Astrocyte of the cerebellum (primary cell): ENCODE measurements around the gene THY1.

ENCODE experiments used
- DNase-seq: peaks from one replicate; pipeline ENCODE4 v3.0.0-alpha.2; 2011; ENCODE audit warnings: low read depth
- H3K4me3 ChIP-seq: 2 replicates; pipeline ENCODE4 v1.5.1; 2011; ENCODE audit warnings: mild to moderate bottlenecking, low read depth, low read length, moderate library complexity
- CTCF ChIP-seq: IDR thresholded peaks from 2 replicates; pipeline ENCODE4 v1.5.1; 2012; ENCODE audit warnings: low read length, low read depth, moderate library complexity, mild to moderate bottlenecking; ENCODE audit errors: missing control alignments
- in situ Hi-C: cut with HindIII; loops from 2 replicates; pipeline ENCODE4 v1.10.0; 2017; ENCODE audit warnings: low sequenced_read_pairs

THY1 gene

DNA sequence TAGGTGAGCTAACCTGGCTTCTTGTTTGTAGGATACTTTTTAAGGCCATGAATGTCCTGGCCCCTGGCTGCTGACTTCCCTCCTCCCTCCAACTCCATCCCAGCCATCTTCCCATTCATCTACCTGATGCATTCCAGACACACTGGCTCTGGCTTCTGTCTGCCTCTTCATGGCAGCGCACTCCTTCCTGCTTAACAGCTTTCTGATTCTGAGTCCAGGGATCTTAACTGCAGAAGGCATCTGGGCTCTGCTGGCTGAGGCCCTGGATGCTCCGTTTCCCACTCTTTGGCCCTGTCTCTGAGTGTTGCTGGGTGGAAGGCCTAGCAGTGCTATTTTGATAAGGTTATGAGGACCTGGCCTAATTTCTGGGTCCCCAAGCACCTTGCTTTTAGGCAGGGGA is 1.8 kb upstream of the THY1 start:
- H3K4me3 ChIP-seq, result no peak overlapping the region
- TF ChIP-seq CTCF, result no peak
- DNase-seq, result no peak
- in situ Hi-C loops, result loop anchor here (5.0 to 10.0 kb wide), 2 partner anchors 50 to 72 kb away; no protein-coding TSS in a partner anchor

- in situ Hi-C loops, result loop anchor here (10.0 kb wide), 1 partner anchor 49 kb away; no protein-coding TSS in a partner anchor
- TF ChIP-seq CTCF, result no peak
- DNase-seq, result no peak
- no peak overlapping the region for H3K4me3 ChIP-seq
These were observed 1.3 kb upstream of the THY1 start for GRCh38 chr11:119424276-119424675.

DNA sequence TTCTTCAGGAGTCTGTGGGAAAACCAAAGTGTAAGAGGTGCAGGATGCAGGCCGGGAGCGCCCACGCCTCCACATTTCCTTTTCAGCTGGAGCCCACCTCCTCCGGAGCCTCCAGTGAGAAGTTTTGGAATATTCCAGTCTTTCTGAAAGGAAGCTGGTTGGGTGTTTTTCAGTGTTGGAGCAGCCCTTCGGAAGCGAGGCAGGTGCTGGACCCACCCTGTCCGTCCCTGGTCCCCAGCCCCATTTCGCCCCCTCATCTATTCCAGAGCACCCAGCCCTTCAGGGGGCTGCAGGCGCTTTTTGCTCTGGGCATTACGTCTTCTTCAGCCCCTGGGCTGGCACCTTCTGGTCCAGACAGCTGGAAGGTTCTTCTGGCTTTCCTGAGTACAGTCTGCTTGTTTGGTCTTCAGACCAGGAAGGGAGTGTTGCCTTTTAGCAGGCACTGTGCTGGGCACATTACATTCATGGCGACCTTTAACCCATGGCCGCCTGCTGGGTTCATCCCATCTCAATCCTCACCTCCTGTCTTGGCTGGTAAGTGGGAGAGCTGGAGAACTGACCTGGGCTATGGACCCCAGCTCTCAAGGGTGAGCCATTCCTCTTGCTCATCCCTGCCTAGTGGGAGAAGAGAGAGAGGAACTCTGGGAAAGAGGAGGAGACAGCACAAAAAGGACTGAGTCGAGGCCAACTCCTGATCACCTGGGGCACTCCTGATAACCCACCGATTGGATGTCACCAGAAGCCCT is 710 bp upstream of the THY1 start:
- no peak for TF ChIP-seq CTCF
- DNase-seq, result no peak
- in situ Hi-C loops, result loop anchor here (10.0 kb wide), 1 partner anchor 49 kb away; no protein-coding TSS in a partner anchor
- H3K4me3 ChIP-seq, result peak overlapping the region; percentile 81

GRCh38 chr11:119421941-119422808 is 797 bp downstream of the THY1 start:
- DNase-seq, result no peak
- H3K4me3 ChIP-seq, result peak overlapping the region; percentile 81
- in situ Hi-C loops, result loop anchor here (10.0 kb wide), 1 partner anchor 47 kb away; no protein-coding TSS in a partner anchor
- TF ChIP-seq CTCF, result no peak

DNA sequence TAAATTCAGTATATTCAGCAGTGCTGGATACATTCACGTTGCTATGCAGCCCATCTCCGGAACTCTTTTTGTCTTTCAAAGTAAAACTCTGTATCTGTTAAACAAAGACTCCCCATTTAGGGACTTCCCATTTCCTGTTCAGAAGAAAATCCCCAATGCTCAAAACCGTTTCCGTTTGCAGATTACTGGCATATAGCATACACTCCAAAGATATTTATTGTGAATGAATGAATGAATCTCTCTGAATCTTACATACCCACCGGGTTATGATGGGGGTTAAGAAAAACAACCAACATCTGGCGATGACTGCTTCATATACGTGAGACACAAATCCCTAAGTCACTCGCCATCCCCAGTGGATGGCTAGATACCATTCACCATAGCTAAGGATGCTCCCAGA is 1.6 kb downstream of the THY1 start:
- no peak for DNase-seq
- H3K4me3 ChIP-seq, result peak overlapping the region; percentile 81
- no peak for TF ChIP-seq CTCF
- in situ Hi-C loops, result loop anchor here (10.0 kb wide), 1 partner anchor 47 kb away; no protein-coding TSS in a partner anchor

DNA sequence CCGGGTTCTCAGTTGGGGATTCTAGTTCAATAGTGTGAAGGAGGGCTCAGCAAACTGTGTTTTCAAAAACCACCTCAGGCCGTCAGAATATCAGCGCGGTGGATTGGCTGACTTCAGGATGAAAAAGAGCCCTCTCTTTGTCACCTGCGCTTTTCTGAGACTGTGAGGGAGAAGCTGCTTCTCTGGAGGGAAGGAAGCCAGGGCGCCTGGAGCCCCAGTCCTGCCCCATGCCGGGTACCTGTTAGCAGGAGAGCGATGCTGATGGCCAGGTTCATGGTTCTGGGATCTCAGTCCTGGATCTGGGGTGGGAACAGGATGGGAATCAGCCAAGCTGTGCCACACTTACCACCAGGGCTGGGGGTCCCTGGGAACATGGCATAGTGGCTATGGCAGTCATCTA is 2.3 kb downstream of the THY1 start:
- peak overlapping the region; percentile 81 for H3K4me3 ChIP-seq
- no peak for TF ChIP-seq CTCF
- in situ Hi-C loops, result loop anchor here (10.0 kb wide), 1 partner anchor 46 kb away; no protein-coding TSS in a partner anchor
- no peak for DNase-seq
